ENCODE results near the gene C10orf62.

DNA sequence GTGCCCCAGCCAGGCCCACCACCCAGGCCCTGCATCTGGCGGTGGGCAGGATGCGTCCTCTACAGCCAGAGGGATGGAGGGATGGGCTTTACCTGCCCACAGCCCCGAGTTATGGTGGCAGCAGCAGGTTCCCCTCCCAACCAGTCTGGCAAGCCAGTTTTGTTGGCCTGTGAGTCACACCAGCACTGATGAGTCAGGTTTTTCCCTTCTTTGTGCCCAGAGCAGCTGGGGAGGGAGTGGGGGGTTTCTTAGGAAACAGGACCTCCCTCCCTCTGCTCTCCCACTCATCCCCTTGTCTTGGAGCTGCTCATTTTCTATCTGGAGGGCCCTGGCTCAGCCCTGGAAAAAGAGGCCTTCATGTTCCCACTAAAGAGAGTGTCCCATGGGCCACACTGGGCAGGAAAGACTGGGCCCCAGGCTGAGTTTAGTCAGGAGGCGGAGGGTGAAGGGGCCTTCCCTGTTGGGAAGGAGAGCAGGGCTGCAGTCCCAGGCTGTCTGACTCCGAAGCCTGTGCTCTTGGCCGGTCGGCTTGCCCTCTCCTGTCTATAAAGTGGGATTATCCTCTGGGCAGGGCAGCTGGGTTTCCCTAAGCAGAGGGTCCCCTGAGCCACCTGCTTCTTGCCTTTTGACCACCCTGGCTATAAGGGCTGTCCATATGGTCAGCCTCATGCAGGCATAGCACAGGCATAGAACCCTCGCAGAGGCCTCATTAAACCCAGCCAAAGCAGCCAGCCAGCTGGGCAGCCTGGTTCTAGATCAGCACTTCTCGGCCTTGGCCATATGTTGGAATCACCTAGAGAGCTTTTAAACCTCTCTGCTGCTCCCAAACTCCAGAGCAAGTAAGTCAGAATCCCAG, 47.1 kb upstream of the C10orf62 start:
- no peak for TF ChIP-seq BRCA1 (IDR thresholded peaks at IDR 0.05; ENCODE audit: low read depth, low read length)
- TF ChIP-seq POLR2AphosphoS5 (IDR thresholded peaks at IDR 0.05; ENCODE audit: low read depth, low read length): no peak
- no peak for TF ChIP-seq CBX8 (IDR thresholded peaks at IDR 0.05; ENCODE audit: borderline replicate concordance, low read depth, low read length)
- TF ChIP-seq RFX5 (IDR thresholded peaks at IDR 0.05; ENCODE audit: borderline replicate concordance, low read depth, low read length): no peak
- no peak for TF ChIP-seq POLR2A (IDR thresholded peaks at IDR 0.05; ENCODE audit: control extremely low read depth in 1 of 2, low read depth in 2 of 2, low read length in 2 of 2)
- no peak for TF ChIP-seq SIN3A (conservative IDR thresholded peaks at IDR 0.05 in 1 of 2, IDR thresholded peaks at IDR 0.05 in 1 of 2; ENCODE audit: low read depth in 1 of 2, low read length in 2 of 2)
- TF ChIP-seq SP4 (IDR thresholded peaks at IDR 0.05; ENCODE audit: low read length): no peak
- TF ChIP-seq, protein P1, sequence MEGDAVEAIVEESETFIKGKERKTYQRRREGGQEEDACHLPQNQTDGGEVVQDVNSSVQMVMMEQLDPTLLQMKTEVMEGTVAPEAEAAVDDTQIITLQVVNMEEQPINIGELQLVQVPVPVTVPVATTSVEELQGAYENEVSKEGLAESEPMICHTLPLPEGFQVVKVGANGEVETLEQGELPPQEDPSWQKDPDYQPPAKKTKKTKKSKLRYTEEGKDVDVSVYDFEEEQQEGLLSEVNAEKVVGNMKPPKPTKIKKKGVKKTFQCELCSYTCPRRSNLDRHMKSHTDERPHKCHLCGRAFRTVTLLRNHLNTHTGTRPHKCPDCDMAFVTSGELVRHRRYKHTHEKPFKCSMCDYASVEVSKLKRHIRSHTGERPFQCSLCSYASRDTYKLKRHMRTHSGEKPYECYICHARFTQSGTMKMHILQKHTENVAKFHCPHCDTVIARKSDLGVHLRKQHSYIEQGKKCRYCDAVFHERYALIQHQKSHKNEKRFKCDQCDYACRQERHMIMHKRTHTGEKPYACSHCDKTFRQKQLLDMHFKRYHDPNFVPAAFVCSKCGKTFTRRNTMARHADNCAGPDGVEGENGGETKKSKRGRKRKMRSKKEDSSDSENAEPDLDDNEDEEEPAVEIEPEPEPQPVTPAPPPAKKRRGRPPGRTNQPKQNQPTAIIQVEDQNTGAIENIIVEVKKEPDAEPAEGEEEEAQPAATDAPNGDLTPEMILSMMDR (IDR thresholded peaks at IDR 0.05; ENCODE audit: control extremely low read depth in 1 of 3, insufficient read depth in 1 of 3, low read depth in 1 of 3, low read length in 3 of 3): no peak
- no peak for TF ChIP-seq ASH2L (IDR thresholded peaks at IDR 0.05; ENCODE audit: low read length)
- TF ChIP-seq, protein P2, sequence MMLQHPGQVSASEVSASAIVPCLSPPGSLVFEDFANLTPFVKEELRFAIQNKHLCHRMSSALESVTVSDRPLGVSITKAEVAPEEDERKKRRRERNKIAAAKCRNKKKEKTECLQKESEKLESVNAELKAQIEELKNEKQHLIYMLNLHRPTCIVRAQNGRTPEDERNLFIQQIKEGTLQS (IDR thresholded peaks at IDR 0.05; ENCODE audit: insufficient read depth, low read depth, low read length): no peak
- no peak for TF ChIP-seq CREB1 (IDR thresholded peaks at IDR 0.05)
- no peak for TF ChIP-seq RXRA (IDR thresholded peaks at IDR 0.05; ENCODE audit: insufficient read depth, low read depth, low read length)
- 0 out of 2 replicates have a peak, but pooled peaks have one; percentile 28 for TF ChIP-seq JUND (IDR thresholded peaks at IDR 0.05; ENCODE audit: low read length)
- no peak for TF ChIP-seq KDM5A (IDR thresholded peaks at IDR 0.05; ENCODE audit: low read length)
